Lower leg skin (tissue), 4 donors: ENCODE results near the gene HTR2B. TPM values are rescaled to one million over a fixed set of nuclear protein-coding genes. Genes with fewer than 3 reads are reported as not detected.

ENCODE experiments used
- DNase-seq, 2 donors: peaks; one replicate each; pipeline ENCODE4 v3.0.0-alpha.2; 2019; ENCODE audit warnings: low spot score in 2 of 2
- H3K4me3 ChIP-seq: fragments of 200-600 bp; sonication (generic); 2 replicates; pipeline ENCODE4 v1.5.1; 2017; ENCODE audit warnings: mild to moderate bottlenecking, low read depth; ENCODE audit not compliant: poor library complexity, severe bottlenecking
- POLR2A ChIP-seq, 2 donors: fragments of 450-650 bp; IDR thresholded peaks; one replicate each; pipeline ENCODE4 v1.6.1; 2016 to 2017; ENCODE audit warnings: antibody characterized with exemption in 2 of 2, mild to moderate bottlenecking in 1 of 2, moderate library complexity in 1 of 2
- whole genome bisulfite sequencing, 2 donors: methylation state at CpG; one replicate each; pipeline ENCODE4 v1.1.5; 2018; 5-methylcytosine and 5-hydroxymethylcytosine counted together
- intact Hi-C: fragments of 100-400 bp; cut with DNase I; formaldehyde crosslinking; loops from one replicate; pipeline ENCODE4 v1.15.0; 2023; ENCODE audit warnings: low total_unique reads
- total RNA-seq, 4 donors: library from RNA; depleted of rRNA; stranded (reverse); fragments of >200 nt; gene quantifications; one replicate each; pipeline ENCODE4 v1.1.0, GENCODE V29; 2016
- TF ChIP-seq, protein P1 (sequence below), 3 donors: fragments of 450-650 bp; IDR thresholded peaks; one replicate each; pipeline ENCODE4 v1.5.1; 2016; ENCODE audit warnings: antibody characterized with exemption in 3 of 3, mild to moderate bottlenecking in 3 of 3, moderate library complexity in 2 of 3

HTR2B gene
- total RNA-seq, 4 donors from 2014 or later, result 0.10 to 0.46 TPM; not detected in 2

DNA sequence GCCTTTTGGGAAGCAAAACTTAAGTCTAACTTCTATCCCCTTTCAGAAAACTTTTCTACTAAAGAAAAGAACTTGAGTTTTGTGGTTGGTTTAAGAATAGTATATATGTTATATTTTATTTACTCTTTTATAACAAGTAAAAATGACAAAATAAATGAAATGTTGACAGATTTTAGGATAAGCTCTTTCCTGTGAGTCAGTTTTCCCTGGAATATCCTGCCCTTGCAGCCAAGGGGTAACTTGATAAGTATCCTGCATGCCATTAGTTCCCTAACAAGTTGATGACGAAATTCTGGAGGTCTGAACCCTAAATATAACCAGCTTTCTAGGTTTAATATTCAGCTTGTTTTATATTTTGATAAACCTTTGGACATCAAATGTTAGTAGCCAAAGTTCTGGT, 7.3 kb upstream of the HTR2B start:
- intact Hi-C loops, result no loop called here
- DNase-seq, result no peak
- H3K4me3 ChIP-seq, result no peak overlapping the region
- TF ChIP-seq POLR2A (IDR thresholded peaks at IDR 0.05), result no peak
- TF ChIP-seq, protein P1, sequence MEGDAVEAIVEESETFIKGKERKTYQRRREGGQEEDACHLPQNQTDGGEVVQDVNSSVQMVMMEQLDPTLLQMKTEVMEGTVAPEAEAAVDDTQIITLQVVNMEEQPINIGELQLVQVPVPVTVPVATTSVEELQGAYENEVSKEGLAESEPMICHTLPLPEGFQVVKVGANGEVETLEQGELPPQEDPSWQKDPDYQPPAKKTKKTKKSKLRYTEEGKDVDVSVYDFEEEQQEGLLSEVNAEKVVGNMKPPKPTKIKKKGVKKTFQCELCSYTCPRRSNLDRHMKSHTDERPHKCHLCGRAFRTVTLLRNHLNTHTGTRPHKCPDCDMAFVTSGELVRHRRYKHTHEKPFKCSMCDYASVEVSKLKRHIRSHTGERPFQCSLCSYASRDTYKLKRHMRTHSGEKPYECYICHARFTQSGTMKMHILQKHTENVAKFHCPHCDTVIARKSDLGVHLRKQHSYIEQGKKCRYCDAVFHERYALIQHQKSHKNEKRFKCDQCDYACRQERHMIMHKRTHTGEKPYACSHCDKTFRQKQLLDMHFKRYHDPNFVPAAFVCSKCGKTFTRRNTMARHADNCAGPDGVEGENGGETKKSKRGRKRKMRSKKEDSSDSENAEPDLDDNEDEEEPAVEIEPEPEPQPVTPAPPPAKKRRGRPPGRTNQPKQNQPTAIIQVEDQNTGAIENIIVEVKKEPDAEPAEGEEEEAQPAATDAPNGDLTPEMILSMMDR (IDR thresholded peaks at IDR 0.05), result no peak
- 71 to 76% methylated on average over 1 of the region's 1 CpG for WGBS, 2 donors

DNA sequence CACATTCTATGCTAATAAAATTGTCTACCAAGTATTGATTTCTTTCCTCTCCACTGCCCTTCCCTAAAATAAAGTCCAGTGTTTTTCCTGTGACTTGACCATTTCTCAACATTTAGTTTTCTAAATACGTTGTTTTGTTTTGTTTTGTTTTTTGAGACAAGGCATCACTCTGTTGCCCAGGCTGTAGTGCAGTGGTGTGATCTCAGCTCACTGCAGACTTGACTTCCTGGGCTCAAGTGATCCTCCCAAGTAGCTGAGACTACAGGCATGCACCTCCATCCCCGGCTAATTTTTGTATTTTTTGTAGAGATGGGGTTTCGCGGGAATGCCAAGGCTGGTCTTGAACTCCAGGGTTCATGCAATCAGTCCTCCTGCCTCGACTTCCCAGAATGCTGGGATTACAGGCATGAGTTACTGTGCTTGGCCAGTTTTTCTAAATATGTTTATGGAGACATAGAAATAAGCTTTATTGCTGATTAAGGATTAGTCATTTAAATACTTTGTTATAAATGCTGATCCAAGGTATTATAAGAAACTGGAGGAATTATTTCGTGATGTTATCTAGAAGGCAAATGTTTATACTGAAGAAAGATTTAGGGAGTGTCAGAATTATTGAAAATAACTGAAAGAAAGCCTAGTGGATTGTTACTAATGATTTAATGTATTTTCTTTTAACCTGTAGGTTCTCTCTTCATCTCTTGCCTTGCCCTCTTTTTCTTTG, 5.7 kb upstream of the HTR2B start:
- no peak overlapping the region for H3K4me3 ChIP-seq
- WGBS, 2 donors, result 85 to 90% methylated on average over 6 of the region's 6 CpGs
- intact Hi-C loops, result no loop called here
- DNase-seq, result no peak
- no peak for TF ChIP-seq POLR2A (IDR thresholded peaks at IDR 0.05)
- TF ChIP-seq, protein P1 (IDR thresholded peaks at IDR 0.05), result no peak

DNA sequence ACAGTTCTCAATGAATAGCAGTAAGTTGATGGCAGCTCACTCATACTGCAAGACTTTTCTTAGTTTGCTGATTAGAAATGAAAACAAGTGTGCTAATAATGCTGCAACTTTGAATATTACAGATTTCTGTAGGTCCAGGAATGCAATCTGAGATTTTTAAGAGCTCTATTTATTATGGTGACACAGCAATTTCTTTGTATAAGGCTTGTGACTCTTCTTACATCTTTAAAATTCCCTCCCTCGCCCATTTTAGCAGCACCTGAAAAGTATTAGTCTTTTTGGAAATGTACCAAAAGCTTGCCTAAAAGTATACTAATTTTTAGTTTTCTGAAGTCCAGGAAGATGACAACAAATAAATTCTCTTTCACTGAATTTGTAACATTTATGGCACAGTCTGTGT, 4.4 kb upstream of the HTR2B start:
- no peak overlapping the region for H3K4me3 ChIP-seq
- no peak for TF ChIP-seq POLR2A (IDR thresholded peaks at IDR 0.05)
- TF ChIP-seq, protein P1 (IDR thresholded peaks at IDR 0.05), result no peak
- intact Hi-C loops, result no loop called here
- DNase-seq, result no peak
- 82% methylated on average over 1 of the region's 1 CpG for WGBS, 2 donors

DNA sequence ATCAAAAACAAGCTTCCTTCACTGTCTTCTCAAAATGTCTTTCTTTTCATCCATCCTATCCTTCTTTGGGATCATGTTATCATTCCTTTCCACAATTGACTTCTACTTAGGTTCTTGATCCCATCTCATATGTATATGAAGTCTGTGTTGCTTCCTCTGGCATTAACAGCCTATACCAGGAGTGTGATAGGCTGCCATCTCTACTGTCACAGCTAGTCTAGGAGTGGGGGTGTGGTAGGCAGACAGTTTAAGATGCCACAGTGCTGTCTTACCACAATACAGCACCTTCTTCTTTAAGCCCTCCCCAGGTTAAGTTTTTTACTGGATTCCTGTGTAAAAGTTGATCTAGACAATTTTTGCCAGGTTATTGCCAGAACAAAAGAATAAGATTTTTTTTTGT, 3.7 kb upstream of the HTR2B start:
- H3K4me3 ChIP-seq, result no peak overlapping the region
- intact Hi-C loops, result no loop called here

DNA sequence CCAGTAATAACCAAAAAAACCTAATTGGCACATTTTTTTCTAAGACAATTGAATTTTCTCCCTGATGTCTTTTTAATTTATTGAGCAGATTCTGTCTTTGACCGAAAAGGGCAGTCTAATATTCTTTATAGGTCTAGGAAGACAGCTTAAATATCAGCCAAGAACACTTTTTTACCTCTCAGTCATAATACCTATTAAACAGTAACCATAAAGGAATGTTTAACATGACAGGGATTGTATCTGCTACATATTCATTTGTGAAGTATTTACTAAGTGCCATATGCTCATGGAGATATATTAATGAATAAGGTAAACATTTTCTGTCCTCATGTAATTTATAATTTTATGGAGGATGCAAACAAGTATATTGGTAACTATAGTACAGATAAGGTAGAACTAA, 3.1 kb upstream of the HTR2B start:
- intact Hi-C loops, result no loop called here

More for the DNA sequence above, 3.7 kb upstream of the HTR2B start:
- no peak for DNase-seq
- TF ChIP-seq, protein P1 (IDR thresholded peaks at IDR 0.05), result no peak
- TF ChIP-seq POLR2A (IDR thresholded peaks at IDR 0.05), result no peak

More for the DNA sequence above, 3.1 kb upstream of the HTR2B start:
- no peak for DNase-seq
- TF ChIP-seq POLR2A (IDR thresholded peaks at IDR 0.05), result no peak
- TF ChIP-seq, protein P1 (IDR thresholded peaks at IDR 0.05), result no peak
- H3K4me3 ChIP-seq, result no peak overlapping the region
- 94 to 98% methylated on average over 1 of the region's 1 CpG for WGBS, 2 donors
